GM21576 (cell line): ENCODE measurements around the gene TCEA2.

Experiments used
- ATAC-seq: cut with Tn5 transposase; IDR thresholded peaks from one replicate; pipeline ENCODE4 v1.9.1; 2021; ENCODE audit warnings: mild to moderate bottlenecking, moderate library complexity; ENCODE audit not compliant: unreplicated experiment

Gene TCEA2

DNA sequence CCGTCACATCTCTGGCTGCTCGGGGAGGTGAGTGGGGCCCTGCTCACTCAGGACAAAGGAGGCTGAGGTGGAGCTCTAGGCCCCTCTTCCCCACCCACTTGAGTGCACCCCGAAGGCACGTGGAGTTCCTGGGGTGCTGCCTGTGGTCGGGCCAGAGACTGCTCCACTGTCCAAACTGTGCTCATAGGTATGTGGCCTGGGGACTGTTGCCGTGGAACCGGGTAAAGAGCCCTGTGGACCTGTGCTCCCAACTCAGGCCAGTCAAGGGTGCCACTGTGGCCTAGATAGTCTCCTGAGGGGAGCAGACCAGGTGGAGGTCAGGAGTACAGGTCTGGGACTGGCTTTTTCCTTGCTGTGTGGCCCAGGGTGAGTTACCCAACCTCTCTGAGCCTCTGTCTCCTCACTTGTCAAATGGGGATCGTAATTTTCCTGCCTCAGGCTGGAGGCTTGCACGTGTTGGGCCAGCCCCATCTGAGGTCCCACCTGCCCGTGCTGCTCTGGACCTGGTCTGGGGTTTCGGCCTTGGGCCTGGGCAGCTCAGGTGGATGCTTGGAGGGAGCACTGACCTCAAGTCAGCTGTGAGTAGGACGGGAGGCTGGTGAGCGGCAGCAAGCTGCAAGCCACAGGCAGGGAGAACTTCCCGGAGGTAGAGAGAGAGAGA lies 56.8 kb downstream of the TCEA2 start:
- ATAC-seq: no peak

DNA sequence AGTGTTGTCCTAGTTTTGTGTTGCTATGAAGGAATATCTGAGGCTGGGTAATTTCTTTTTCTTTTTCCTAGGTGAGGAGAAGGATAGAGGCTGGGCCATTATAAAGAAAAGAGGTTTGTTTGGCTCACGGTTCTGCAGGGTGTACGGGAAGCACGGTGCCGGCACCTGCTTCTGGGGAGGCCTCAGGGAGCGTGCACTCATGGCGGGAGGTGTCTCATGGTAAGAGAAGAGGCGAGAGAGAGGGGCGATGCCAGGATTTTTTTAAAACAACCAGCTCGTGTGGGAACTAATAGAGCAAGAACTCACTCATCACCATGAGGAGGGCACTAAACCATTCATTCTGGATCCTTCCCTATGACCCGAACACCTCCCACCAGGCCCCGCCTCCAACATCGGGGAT lies 58.6 kb downstream of the TCEA2 start:
- no peak for ATAC-seq
